ENCODE data around the gene COL8A2.

The COL8A2 gene

DNA sequence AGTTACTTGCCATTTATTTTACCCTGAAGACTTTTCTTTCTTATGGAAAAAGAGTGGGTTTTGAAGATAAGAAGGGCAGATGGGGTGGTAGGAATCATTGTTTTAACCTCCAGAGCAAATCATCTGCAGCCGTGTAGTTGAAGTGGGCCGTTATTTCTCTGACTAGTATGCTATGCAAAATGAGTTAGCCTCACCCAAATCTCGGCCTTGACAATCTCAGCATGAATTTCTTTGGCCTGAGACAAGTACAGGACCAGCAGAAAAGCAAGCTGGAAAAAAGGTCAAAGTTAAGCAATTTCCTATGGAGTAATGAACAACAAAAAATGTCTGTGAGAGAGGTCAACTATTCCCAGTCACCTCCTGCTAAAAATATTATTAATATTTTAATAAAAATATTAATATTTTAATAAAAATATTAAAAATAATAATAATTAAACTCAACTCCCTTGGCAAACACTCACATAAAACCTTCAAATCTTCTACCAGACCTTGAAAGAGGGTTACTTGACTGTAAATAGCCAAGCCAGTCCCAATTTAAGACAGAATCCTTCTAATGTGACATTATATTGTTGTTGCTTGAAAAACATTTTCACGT is 47.9 kb downstream of the COL8A2 start:
- in situ Hi-C loops (cut with MboI; ENCODE audit: low sequenced_read_pairs), result no loop called here

DNA sequence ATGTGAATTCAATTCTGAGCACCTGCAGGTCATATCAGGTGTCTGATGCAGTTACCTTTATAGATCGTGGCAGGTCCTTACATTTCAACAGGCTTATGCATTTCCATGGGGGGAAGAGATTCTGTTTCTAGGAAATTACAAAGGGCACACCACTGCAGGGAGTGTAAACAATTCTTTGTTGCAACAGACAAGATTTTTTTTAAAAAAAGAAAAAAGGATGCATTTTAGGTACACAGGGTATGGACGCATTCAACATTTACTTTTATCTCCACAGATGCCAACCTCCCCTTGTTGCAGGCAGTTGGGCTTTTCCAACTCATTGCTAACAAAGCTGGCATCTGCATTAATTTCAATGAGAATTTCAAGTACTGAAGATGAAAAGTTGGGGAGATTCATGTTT is 54.7 kb downstream of the COL8A2 start:
- in situ Hi-C loops (cut with MboI; ENCODE audit: low sequenced_read_pairs), result no loop called here

DNA sequence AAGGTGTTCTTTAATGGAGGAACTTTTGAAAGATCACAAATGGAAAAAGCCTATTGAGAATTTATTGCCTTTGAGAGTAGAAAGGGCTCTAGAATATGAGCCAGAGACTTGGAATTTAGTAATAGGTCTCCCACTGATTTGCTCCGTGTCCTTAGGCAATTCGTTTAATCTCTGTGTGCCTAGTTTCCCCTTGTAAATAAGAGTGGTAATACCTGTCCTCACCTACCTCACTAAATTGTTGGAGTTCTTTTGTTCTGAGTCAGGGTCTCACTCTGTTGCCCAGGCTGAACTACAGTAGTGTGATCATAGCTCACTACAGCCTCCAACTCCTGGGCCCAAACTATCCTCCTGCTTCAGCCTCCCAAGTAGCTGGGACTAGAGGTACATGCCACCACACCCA is 56.2 kb downstream of the COL8A2 start:
- in situ Hi-C loops (cut with MboI; ENCODE audit: low sequenced_read_pairs), result no loop called here

- in situ Hi-C loops (cut with MboI; ENCODE audit: low sequenced_read_pairs), result no loop called here
These were observed 57.2 kb downstream of the COL8A2 start for GRCh38 chr1:36067871-36068270.

DNA sequence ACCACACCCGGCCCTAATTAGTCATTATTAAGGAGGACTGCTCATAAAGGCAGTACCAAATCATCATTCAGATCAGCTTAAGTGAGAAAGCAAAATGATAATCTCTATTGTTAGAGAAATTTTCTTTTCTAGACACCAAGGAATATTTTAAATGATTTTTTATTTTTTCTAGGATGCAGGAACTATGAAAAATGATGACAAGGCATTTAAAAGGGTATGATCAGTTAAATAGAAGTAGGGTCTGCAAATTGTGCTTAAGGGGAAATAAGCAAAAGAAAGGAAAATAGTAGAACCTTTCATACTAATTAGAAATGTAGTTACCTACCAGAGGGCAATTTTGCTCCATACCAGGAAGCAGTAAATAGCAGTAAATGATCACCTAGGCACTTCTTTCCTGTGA is 62.7 kb downstream of the COL8A2 start:
- in situ Hi-C loops (cut with MboI; ENCODE audit: low sequenced_read_pairs), result no loop called here

DNA sequence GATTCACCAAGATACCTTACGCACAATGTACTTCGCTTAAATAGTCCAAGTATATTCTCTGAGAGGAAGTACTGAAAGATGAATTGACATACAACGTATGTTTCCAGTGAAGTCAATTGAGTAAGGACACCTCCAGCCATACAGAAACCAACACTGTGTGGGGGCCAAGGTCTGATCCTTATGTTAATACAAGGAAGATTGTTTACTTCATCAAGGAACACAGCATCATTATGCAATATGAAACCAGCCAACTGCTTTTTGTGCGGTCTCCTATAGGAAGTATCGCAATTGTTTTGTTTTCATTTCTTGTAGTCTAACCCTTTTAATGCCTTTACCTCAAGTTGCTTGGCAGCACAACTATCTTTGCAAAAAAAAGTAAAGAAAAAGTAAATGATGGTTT is 69.3 kb downstream of the COL8A2 start:
- in situ Hi-C loops (cut with MboI; ENCODE audit: low sequenced_read_pairs), result no loop called here

DNA sequence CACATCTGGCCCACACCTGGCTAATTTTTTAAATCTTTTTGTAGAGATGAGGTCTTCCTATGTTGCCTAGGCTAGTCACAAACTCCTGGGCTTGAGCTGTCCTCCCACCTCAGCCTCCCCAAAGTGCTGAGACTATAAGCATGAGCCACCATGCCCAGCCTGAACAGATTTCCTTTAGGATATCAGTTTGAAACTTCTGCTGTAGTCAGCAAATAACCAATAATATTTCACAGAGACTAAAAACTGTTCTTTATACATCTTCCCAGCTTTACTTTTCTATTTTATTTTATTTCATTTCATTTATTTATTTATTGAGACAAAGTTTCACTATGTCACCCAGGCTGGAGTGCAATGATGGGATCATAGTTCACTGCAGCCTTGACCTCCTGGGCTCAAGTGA is 71.0 kb downstream of the COL8A2 start:
- in situ Hi-C loops (cut with MboI; ENCODE audit: low sequenced_read_pairs), result no loop called here

GRCh38 chr1:36051821-36052220 is 73.2 kb downstream of the COL8A2 start:
- in situ Hi-C loops (cut with MboI; ENCODE audit: low sequenced_read_pairs), result no loop called here
